Stimulated activated naive CD8-positive, alpha-beta T cell treated with anti-CD3 and anti-CD28 coated beads, Interleukin-15, Interleukin-2, amounts not matched to agents 100 ng/mL and 50 ng/mL, for 24 hours (primary cell): ENCODE results near the gene PIKFYVE.
"Not testable (repeated sequence)": the region's sequence is repeated elsewhere in the genome, so short reads cannot be mapped to it uniquely, and the experiment has no call there.

Experiments
- H3K27ac Mint-ChIP-seq: one replicate; pipeline ENCODE4 v1.8.0; 2021; ENCODE audit warnings: mild to moderate bottlenecking, mixed read lengths
- H3K27me3 Mint-ChIP-seq: one replicate; pipeline ENCODE4 v1.8.0; 2021; ENCODE audit warnings: mixed read lengths
- H3K36me3 Mint-ChIP-seq: one replicate; pipeline ENCODE4 v1.8.0; 2021; ENCODE audit warnings: low read depth, mixed read lengths
- H3K4me1 Mint-ChIP-seq: one replicate; pipeline ENCODE4 v1.8.0; 2021; ENCODE audit warnings: low read depth, mixed read lengths
- H3K4me3 Mint-ChIP-seq: one replicate; pipeline ENCODE4 v1.8.0; 2021; ENCODE audit warnings: mild to moderate bottlenecking, mixed read lengths
- H3K9me3 Mint-ChIP-seq: one replicate; pipeline ENCODE4 v1.8.0; 2021; ENCODE audit warnings: mixed read lengths

PIKFYVE gene

DNA sequence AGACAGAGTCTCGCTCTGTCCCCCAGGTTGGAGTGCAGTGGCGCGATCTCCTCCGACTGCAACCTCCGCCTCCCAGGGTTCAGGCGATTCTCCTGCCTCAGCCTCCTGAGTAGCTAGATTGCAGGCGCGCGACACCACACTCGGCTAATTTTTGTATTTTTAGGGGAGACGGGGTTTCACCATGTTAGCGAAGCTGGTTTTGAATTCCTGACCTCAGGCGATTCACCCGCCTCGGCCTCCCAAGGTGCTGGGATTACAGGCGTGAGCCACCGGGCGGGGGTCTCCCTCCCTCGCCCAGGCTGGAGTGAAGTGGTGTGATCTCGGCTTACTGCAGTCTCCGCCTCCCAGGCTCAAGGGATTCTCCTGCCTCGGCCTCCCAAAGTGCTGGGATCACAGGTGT is 1.5 kb downstream of the PIKFYVE start:
- peaks cover 17% of the 10 kb centered on the region for H3K36me3 Mint-ChIP-seq
- peak overlapping the region; percentile 96 for H3K4me3 Mint-ChIP-seq
- H3K9me3 Mint-ChIP-seq, H3K27me3 Mint-ChIP-seq: not testable (repeated sequence)
- H3K27ac Mint-ChIP-seq, result peak overlapping the region; percentile 96
- peaks cover 46% of the 10 kb centered on the region for H3K4me1 Mint-ChIP-seq

DNA sequence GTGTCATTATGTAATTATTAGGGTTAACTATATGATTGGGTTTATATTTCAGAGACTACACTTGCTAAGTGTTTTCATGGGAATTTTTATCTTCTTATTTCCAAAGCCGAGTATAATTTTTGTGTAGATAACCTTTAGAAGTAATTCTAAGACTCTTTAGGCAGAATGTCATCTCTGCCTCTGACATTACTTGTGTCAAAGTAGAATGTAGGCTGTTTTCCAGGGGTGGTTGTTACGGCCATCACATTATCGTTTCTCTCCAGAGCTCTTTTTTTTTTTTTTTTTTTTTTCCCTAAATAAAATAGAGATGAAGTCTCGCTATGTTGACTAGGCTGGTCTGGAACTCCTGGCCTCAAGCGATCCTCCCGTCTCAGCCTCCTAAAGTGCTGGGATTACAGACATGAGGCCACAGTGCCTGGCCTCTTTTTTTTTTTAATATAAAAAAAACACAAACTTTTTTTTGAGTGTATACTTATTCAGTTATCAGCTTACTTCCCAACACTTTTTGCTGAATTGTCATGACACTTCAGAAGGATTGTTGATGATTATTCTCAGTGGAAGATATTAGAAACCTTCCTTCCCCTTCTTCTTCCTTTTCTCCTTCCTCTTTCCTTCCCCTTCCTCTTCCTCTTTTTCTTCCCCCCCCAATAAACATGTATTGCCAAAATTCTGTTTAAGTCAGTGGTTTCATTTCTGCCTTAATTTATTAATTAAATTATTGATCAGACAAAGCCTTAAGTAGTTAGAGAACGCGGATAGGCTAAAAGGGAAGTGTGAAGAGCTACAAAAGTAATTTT is 2.3 kb downstream of the PIKFYVE start:
- H3K4me1 Mint-ChIP-seq, result peaks cover 46% of the 10 kb centered on the region
- H3K27me3 Mint-ChIP-seq, result no peaks in the 10 kb centered on the region
- peaks cover 18% of the 10 kb centered on the region for H3K36me3 Mint-ChIP-seq
- no peaks in the 10 kb centered on the region for H3K9me3 Mint-ChIP-seq
- H3K4me3 Mint-ChIP-seq, result peak overlapping the region; percentile 96
- no peak overlapping the region for H3K27ac Mint-ChIP-seq

DNA sequence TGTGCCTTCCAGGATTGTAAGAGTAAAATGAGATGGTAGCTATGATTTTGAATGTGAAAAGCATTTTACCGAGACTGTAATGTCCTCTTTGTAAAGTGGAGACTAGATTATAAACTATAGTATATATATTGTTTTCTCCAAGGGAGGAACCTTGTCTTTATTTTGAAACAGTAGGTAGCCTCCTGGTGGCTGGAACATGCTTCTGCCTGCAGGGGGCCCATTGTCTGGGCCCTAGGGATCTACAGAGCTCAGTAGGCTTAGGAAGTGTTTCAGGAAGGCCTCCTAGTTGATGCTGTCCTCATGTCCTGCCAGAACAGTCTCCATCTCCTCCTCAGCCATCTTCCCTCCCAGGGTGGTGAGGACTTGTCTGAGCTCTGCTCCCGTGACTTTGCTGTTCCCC is 3.0 kb downstream of the PIKFYVE start:
- Mint-ChIP-seq H3K4me1 (peaks cover 48% of the 10 kb centered on the region), H3K9me3 (no peaks in the 10 kb centered on the region), H3K4me3 (no peak overlapping the region), H3K36me3 (peaks cover 25% of the 10 kb centered on the region), H3K27ac (no peak overlapping the region), H3K27me3 (no peaks in the 10 kb centered on the region)

DNA sequence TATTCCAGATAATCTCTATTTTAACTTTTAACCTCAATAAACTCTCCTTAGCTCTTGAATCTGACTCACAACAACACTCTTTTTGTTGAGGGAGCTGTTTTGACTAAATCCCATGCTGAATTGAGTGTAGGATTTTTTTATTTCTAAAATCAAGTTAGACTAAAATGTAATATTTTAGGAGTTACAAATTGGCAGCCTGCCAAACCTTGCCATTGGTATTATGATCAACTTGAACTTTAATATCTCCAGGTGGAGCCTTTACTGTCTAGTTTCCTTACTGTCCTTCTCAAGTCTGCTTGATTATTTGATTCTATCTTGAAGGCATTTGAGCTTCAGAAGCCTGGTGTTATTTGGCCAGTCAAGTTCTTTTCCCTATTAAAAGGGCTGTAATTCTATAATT is 8.7 kb downstream of the PIKFYVE start:
- H3K4me3 Mint-ChIP-seq, result no peak overlapping the region
- H3K4me1 Mint-ChIP-seq, result peaks cover 18% of the 10 kb centered on the region
- peaks cover 4% of the 10 kb centered on the region for H3K9me3 Mint-ChIP-seq
- H3K27me3 Mint-ChIP-seq, result no peaks in the 10 kb centered on the region
- no peak overlapping the region for H3K27ac Mint-ChIP-seq
- peaks cover 75% of the 10 kb centered on the region for H3K36me3 Mint-ChIP-seq

DNA sequence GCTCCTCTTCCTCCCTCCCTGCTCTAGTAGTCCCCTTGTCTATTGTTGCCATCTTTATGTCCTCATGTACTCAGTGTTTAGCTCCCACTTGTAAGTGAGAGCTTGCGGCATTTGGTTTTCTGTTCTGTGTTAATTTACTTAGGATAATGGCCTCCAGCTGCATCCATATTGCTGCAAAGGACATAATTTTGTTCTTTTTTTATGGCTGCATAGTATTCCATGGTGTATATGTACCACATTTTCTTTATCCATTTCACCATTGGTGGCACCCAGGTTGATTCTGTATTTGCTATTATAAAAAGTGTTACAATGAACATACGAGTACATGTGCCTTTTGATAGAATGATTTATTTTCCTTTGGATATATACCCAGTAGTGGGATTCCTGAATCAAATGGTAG is 12.5 kb downstream of the PIKFYVE start:
- Mint-ChIP-seq H3K4me1 (peaks cover 34% of the 10 kb centered on the region), H3K9me3 (peaks cover 4% of the 10 kb centered on the region), H3K27ac (no peak overlapping the region), H3K36me3 (peaks cover 91% of the 10 kb centered on the region), H3K4me3 (no peak overlapping the region), H3K27me3 (no peaks in the 10 kb centered on the region)

DNA sequence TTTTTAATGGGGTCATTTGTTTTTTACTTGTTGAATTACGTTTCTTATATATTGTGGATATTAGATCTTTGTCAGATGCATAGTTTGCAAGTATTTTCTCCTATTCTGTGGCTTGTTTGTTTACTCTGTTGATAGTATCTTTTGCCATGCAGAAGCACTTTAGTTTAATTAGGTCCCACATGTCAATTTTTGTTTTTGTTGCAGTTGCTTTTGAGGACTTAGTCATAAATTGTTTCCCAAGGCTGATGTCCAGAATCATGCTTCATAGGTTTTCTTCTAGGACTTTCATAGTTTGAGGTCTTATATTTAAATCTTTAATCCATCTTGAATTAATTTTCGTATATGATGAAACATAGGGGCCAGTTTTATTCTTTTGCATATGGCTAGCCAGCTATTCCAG is 13.2 kb downstream of the PIKFYVE start:
- Mint-ChIP-seq H3K27ac (no peak overlapping the region), H3K4me1 (peaks cover 30% of the 10 kb centered on the region), H3K36me3 (peaks cover 86% of the 10 kb centered on the region), H3K4me3 (no peak overlapping the region), H3K27me3 (no peaks in the 10 kb centered on the region), H3K9me3 (peaks cover 4% of the 10 kb centered on the region)

DNA sequence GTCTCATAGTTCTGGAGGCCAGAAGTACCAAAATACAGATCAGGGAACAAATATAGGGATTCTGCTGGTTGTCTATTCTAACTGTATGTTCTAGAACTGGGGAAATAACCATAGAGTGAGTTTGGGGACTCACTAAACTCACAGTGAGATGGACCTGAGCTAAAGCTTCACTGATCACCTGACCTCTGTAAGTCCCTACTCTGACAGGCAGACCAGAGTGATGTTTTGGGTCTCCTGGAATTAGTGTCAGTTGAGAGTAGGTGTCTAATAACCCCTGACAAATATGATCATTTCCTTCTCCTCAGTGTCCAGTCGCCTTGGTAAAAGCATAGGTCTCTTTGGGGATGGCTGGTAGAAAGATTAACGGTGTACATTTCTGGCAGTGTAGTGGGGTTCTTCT is 14.2 kb downstream of the PIKFYVE start:
- Mint-ChIP-seq H3K9me3 (peaks cover 4% of the 10 kb centered on the region), H3K36me3 (peaks cover 80% of the 10 kb centered on the region), H3K27me3 (no peaks in the 10 kb centered on the region), H3K4me1 (peaks cover 26% of the 10 kb centered on the region), H3K27ac (no peak overlapping the region), H3K4me3 (no peak overlapping the region)

DNA sequence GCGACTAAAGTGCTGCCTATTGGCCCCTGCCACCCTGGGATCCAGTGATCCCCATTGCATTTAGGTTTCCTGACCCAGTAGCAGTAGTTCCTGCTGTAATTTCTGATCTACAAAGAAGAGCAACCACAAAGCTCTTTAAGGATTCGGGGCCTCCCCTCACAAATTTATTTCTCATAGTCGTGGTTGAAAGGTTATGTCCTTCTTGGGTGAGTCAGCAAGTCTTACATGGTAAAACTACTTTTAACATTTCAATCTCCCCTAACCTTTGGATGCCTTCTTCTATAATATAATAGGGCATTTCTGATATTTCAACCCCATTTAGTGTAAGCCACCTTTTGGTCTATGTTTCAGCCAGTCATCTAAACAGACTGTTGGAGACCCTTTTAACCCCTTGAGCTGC is 14.9 kb downstream of the PIKFYVE start:
- Mint-ChIP-seq H3K4me3 (no peak overlapping the region), H3K36me3 (peaks cover 80% of the 10 kb centered on the region), H3K9me3 (peaks cover 4% of the 10 kb centered on the region), H3K27me3 (no peaks in the 10 kb centered on the region), H3K27ac (no peak overlapping the region), H3K4me1 (peaks cover 25% of the 10 kb centered on the region)

DNA sequence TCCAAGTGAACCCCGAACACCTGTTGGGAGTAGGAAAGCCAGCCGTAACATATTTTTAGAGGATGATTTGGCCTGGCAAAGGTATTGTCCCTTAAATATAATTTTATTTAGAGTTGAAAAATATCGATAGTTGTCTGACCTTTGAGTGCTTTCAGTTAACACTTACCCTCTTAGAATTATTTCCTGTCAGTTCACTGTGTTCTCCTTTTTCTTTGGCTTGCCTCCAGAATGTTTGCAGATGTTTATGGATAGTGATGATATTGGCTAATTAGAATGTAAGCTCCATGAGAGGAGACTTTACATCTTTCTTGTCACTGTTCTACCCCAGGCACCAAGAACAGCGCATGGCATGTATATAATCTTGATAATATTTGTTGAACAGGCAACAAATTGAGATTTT is 19.8 kb downstream of the PIKFYVE start:
- no peaks in the 10 kb centered on the region for H3K27me3 Mint-ChIP-seq
- H3K36me3 Mint-ChIP-seq, result peaks cover 74% of the 10 kb centered on the region
- H3K4me1 Mint-ChIP-seq, result peaks cover 10% of the 10 kb centered on the region
- H3K4me3 Mint-ChIP-seq, result no peak overlapping the region
- no peaks in the 10 kb centered on the region for H3K9me3 Mint-ChIP-seq
- no peak overlapping the region for H3K27ac Mint-ChIP-seq

DNA sequence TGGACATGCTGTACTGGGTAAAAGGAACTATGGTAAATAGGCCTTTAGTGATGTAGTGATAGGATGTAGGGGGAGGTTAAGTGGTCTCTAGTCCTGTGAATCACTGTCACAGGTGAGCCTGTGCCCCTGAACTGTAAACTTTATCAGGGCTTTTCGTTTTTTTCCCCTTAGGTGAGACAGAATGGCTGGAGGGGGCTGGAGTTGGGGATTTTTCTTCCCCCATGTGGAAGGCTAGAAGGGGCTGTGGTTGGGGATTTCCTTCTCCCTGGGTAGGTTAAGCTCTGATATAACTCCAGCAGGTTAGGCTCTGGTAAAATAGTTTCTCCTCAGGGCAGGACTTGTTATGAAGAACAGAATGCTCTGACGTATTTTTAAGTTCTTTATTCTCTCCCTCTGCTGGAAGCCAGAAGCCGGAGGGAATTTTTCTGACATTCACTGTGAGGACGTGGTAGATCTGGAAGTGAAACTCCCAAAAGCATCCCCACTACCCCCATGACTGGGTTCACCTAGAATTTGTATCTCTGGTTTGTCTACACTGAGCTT is 28.5 kb downstream of the PIKFYVE start:
- peak overlapping the region; percentile 75 for H3K27ac Mint-ChIP-seq
- peaks cover 68% of the 10 kb centered on the region for H3K36me3 Mint-ChIP-seq
- no peak overlapping the region for H3K4me3 Mint-ChIP-seq
- peaks cover 37% of the 10 kb centered on the region for H3K4me1 Mint-ChIP-seq
- no peaks in the 10 kb centered on the region for H3K27me3 Mint-ChIP-seq
- no peaks in the 10 kb centered on the region for H3K9me3 Mint-ChIP-seq

DNA sequence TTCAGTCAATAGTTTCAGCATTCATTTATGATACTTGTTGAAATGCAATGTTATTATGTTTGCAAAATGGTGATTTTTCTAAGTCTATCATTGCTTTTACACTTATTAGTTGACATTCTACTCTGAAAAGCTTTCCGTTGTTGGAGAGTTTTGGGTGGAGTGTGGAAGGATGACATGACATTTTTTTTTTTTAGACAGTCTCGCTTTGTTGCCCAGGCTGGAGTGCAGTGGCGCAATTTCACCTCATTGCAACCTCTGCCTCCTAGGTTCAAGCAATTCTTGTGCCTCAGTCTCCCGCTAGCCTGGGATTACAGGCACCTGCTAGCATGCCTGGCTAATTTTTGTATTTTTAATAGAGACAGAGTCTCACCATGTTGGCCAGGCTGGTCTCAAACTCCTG is 29.8 kb downstream of the PIKFYVE start:
- Mint-ChIP-seq H3K4me1 (peaks cover 37% of the 10 kb centered on the region), H3K4me3 (no peak overlapping the region), H3K9me3 (no peaks in the 10 kb centered on the region), H3K27ac (no peak overlapping the region), H3K36me3 (peaks cover 68% of the 10 kb centered on the region), H3K27me3 (no peaks in the 10 kb centered on the region)

DNA sequence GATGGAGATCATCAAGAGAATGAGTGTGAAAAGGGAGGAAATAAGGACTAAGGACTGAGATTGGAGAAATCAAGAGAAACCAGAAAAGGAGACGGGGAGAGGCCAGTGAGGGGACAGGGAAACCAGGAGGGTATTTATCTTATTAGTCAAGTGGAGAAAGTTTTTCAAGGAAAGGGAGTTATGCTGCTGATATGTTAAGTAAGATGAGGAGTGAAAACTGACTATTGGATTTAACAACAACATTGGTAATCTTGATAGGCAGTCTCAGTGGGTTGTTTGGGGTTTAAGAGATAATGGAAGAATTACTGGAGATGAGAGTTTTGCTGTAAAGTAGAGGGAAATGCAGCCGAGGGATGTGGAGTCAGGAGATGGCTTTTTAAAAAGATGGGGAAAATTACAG is 30.6 kb downstream of the PIKFYVE start:
- H3K4me1 Mint-ChIP-seq, result peaks cover 29% of the 10 kb centered on the region
- peaks cover 68% of the 10 kb centered on the region for H3K36me3 Mint-ChIP-seq
- no peak overlapping the region for H3K27ac Mint-ChIP-seq
- H3K9me3 Mint-ChIP-seq, result no peaks in the 10 kb centered on the region
- no peak overlapping the region for H3K4me3 Mint-ChIP-seq
- H3K27me3 Mint-ChIP-seq, result no peaks in the 10 kb centered on the region

DNA sequence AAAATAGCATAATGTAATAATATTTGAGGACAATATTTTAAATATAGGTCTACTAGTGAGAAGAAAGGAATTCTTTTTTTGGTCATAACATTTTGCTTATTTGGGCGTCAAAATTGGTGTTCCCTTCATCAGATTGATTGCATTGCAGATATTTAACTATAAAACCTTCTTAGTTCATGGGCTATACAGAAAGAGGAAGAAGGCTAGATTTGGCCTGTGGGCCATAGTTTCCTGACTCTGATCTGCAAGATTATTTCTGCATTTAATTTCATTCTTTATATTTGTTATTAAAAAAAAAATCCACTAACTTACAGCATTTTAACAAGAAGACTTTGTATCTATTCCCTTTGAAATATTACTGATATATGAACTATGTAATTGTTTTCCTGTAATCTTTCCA is 31.9 kb downstream of the PIKFYVE start:
- H3K4me3 Mint-ChIP-seq, result no peak overlapping the region
- H3K9me3 Mint-ChIP-seq, result no peaks in the 10 kb centered on the region
- H3K4me1 Mint-ChIP-seq, result peaks cover 23% of the 10 kb centered on the region
- no peaks in the 10 kb centered on the region for H3K27me3 Mint-ChIP-seq
- H3K36me3 Mint-ChIP-seq, result peaks cover 58% of the 10 kb centered on the region
- H3K27ac Mint-ChIP-seq, result no peak overlapping the region

DNA sequence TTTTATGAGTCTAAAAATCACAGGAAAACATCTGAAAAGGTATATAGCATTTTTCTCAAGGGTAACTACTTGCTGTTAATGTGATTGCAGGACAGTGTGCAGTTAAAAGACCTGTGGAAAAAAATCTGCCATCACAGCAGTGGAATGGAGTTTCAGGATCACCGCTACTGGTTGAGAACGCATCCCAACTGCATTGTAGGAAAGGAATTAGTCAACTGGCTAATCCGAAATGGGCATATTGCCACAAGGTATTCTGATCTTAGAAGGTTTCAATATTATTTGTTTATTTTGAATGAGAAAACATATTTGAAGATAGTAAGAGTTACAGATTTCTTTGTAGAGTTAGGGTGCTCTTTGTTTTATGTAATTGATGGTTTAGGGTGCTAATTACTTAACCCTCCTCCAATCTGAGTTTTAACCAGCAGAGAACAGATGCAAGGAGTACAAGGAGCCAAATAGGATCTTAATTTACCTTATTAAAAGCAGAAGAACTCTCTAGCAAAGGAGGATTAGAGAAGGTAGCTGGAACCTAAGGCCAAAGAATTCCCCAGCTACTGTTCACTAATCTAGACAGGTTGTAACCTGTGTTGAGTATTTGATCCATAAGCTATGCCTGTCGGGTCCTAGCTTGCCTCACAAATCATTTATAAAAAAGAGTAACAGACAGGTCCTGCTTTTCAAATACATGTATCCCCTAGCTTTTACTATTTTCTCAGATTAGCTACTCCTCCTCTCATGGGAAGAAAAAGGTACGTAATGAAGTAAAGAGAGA is 35.0 kb downstream of the PIKFYVE start:
- Mint-ChIP-seq H3K9me3 (no peaks in the 10 kb centered on the region), H3K27me3 (no peaks in the 10 kb centered on the region), H3K27ac (no peak overlapping the region), H3K36me3 (peaks cover 53% of the 10 kb centered on the region), H3K4me3 (no peak overlapping the region), H3K4me1 (no peaks in the 10 kb centered on the region)

DNA sequence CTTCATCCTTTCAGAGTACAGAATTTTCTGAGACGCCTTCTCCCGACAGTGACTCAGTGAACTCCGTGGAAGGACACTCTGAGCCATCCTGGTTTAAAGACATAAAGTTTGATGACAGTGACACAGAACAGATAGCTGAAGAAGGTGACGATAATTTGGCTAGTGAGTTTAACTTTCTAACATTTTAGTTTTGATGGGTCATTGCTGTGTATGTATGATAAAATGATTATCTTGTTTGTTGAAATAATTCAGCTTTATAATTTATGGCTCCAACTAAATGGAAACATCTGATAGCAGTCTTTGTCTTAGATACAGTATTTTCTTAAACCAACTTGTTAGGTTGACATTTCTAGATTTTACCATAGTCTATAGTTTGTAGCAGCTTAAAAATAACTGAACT is 38.1 kb downstream of the PIKFYVE start:
- Mint-ChIP-seq H3K4me1 (no peaks in the 10 kb centered on the region), H3K27ac (no peak overlapping the region), H3K27me3 (no peaks in the 10 kb centered on the region), H3K36me3 (peaks cover 61% of the 10 kb centered on the region), H3K4me3 (no peak overlapping the region), H3K9me3 (no peaks in the 10 kb centered on the region)
